T follicular helper cell (primary cell): ENCODE measurements around the gene DLL1.

ENCODE experiments used
- DNase-seq: peaks from one replicate; pipeline ENCODE4 v3.0.0-alpha.2; 2020; ENCODE audit warnings: low read depth

DLL1 gene

DNA sequence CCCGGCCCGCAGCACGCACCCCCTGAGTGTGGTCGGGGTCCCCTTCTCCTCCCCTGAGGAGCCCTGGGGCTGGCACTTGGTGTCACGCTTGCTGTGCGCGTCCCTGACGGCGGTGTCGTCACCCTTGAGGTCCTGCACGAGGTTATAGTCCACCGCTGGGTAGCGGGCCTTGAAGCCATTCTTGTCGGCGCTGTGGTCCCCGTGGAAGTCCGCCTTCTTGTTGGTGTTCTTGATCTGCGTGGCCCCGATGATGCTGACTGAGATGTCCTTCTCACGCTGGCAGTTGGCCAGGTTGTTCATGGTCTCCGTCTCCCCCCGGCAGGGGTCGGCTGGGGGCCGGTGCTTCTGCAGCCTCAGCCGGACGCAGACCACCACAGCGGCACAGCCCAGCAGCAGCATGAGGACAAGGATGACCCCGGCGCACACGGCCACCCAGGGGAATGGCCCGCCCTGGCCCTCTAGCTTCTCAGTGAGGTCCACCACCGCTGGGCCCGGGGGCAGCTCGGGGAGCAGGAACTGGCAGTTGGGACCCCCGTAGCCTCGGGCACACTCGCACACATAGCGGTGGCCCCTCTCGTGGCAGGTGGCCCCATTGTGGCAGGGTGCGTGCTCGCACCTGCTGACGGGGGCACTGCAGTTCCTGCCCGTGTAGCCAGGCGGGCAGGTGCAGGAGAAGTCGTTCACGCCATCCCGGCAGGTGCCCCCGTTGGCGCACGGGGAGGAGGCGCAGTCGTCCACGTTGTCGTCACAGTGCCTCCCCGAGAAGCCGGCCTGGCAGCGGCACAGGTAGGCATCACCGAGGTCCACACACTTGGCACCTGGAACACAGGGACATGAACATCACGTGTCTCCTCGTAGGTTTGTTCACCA, 7.4 kb downstream of the DLL1 start:
- DNase-seq: no peak

DNA sequence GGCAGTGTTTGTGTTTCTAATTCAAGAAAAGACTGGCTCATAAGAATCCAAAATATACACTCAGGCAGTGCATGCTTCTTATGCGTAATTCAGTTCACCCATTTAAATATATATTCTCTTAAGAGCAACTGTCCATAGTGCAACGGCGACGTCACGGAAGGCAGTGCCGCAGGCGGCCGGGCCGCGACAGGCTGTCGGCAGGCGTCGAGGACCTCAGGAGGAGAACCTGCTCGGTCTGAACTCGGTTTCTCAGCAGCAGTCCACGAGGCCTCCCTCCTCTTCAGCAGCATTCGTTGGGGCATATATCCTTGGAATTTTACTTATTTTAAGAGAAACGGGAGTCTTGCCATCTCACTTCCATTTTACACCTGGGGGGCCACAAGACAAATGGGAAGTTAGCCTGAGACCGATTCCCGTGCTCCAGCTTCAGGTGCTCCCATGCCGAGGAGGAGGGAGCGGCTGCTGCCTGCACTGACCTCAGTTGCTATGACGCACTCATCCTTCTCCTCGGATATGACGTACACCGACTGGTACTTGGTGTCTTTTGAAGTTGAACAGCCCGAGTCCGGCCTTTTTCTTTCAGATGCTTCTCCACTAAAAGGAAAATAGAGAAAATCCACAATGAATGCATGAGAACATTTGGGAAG, 8.2 kb downstream of the DLL1 start:
- DNase-seq: no peak

DNA sequence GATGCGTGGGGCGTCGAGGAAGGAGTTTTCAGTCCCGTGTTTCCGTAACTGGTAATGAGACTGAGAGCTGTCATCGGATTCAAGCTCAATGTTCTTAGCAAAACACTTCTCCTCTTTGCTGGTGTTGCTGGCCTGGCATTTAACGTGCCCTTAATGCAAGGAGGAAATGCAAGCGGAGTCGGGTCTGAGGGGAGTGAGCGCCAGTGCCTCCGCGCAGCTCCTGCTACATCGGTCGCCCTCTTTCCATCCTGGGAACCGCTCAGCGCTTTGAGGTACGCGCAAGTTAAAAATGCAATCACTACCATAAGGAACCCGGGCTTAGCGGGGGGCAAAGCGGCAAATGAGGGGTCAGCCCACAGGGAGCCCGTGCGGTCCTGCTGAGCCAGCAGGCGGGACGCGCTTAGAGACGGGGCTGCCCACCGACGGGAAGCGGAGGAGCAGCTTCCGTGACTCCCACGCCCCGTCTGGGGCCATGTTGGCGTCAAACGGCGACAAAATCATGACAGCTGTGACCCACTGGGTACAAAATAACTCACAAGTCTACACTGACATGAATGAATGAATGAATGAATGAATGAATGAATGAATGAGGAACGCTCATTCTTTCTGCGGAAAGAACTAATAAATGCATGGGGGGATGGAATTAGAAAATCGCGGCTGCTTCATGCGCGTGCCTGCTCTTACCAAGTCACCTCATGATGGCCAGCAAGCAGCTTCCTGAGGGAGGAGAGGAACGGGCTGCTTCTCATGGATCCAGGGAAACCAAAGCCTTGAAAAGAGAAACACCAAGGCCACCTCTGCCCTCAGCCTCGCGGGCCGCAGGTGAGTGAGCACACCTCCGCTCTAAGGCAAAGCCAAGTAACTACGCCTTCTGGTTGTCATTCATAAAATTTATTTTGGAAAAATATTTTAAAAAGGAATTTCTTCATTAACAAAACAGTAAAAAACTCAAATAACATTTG, 9.3 kb downstream of the DLL1 start:
- no peak for DNase-seq

DNA sequence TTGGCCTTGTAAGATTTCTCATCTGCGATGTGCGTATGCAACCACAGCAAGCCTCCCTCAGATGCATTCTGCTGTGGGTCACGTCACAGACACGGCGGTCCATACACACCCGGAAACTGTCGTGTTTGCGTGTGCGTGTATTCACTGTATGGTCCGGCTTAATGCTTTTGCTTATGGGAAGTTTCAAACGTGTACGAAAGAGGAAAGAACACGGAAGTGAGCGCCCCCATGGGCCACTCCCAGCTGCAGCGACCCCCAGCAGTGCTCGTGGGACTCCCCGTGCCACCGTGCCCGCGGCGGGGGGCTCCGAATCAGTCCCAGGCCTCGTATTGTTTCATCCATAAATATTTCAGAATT, 10.2 kb downstream of the DLL1 start:
- DNase-seq: no peak

DNA sequence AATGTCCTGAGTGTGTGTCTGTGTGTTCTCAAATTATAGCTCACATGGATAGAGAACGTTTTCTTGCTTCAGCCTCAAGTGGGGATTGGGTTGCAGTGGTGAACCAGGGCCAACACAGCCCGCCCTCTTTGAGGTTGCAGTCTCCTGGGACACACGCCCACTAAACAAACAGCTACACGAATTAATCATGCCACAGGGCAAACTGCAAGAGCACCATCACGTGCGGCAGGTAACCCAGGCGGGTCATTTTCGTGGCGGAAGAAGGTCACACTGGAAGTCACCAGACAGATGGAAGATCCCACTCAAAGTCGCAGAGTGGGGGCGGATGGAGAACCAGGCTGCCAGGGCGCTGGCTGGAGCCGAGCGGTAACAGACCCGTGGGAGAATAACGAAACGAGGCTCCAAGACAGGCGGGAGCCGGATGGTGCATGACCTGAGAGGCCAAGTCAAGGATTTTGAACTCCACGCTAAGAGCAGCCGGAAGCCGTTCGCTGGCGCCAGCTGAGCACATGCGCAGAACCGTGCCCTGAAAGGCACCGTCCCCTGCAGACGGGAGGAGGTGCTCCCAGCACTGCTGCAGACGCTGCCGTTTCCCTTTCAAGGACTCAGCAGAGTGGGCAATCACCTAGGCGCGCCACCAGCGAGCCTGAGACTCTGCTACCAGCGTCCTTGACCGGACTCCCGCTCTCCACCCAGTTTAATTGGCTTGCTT, 10.7 kb downstream of the DLL1 start:
- DNase-seq: peak; percentile 34

DNA sequence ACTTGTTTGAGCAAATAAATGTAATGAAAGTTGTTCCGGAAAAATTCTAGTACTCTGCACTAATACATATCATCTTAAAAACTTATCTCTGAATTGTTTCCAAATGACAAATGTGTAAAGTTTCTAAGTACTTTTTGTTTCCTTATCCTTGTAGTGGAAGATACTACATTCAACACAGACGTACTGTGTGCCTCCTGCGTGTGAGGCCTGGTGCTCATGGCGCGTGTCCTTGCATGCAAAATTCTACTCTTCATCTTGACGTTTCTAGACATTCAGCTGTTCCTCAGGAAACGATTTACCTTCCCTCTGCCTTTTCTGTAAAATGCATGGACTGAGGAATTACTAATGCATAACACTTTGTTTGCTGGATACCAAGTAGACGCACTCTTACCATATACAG, 11.5 kb downstream of the DLL1 start:
- DNase-seq: no peak

DNA sequence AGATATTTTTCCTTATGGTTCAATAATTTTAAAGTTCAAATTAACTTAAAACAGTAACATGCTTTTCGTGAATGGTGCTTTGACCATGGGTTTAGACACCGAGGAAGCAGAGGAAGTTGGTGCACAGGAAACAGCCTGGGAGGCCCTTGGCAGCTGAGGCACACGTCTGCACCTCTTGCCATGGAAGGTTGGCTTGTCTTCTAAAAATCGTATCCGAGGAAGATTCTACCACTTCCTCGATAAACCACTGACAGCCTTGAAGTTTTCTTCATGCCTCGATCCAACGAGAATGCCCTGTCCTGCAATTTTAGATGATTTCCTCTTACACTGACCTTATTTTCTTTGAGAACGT, 12.2 kb downstream of the DLL1 start:
- DNase-seq: no peak

DNA sequence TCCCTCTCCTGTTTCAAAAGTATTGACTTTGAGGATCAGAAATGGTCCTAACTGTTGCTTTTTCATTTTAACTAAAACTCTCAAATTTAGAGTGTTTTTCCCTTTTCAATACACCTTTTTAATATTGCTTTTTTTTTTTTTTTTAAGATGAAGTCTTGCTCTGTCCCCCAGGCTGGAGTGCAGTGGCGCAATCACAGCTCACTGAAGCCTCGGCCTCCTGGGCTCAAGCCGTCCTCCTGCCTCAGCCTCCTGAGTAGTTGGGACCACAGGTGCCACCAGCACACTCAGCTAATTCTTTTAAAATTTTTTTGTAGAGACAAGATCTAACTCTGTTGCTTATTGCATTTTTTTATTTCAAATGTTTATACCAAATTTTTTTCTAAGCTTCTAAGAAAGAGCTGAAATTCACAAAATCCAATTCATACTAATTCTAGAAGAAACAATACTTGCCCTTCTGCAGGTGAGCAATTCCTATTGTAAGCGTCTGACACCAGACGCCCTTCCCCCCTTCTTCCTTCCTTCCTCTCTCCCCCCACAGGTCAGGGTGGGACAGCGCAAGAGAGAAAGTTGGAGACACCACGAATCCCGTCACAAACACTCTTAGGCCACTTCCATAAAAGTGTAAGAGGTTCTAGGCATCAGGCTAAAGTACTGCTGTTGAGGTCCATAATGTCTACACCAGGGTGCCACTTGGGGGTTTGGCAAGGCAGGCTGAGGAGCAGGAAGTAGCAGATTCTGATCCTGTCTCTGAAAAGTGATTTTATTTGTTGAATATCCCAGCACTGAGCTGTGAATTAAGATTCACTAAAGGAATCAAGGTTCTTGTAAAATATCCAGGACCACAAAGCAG, 12.8 kb downstream of the DLL1 start:
- DNase-seq: no peak

DNA sequence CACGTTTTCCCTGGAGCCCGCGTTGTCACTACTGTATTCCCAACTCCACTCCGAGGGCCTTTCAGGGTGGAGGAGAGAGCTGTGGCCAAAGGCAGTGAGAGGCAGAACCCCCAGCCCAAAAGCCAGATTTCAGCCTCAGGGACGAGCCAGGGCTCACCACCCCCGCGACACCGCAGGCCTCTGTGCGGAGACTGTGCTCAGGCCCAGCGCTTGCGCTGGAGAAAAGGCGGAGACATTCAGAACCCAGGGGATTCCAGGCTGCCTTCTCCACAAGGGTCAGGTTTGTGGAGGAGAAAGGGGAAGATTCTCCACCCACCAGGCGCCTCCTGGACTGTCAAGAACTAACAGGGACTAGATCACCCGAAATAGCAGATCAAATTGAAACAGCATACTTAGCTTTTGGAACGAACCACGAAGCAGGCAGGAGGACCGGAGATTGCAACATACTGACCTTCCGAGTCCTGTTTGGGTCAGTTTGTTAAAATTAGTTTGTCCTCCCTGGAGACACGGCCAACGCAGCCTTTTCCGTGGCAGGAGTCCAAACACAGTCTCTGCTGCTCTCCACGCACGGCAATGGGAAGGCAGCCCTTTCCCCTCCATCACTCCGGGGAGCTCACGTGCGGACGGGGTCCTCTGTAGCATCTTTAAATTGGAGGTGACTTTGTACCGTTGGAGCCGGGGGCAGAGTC, 14.4 kb downstream of the DLL1 start:
- DNase-seq: no peak

DNA sequence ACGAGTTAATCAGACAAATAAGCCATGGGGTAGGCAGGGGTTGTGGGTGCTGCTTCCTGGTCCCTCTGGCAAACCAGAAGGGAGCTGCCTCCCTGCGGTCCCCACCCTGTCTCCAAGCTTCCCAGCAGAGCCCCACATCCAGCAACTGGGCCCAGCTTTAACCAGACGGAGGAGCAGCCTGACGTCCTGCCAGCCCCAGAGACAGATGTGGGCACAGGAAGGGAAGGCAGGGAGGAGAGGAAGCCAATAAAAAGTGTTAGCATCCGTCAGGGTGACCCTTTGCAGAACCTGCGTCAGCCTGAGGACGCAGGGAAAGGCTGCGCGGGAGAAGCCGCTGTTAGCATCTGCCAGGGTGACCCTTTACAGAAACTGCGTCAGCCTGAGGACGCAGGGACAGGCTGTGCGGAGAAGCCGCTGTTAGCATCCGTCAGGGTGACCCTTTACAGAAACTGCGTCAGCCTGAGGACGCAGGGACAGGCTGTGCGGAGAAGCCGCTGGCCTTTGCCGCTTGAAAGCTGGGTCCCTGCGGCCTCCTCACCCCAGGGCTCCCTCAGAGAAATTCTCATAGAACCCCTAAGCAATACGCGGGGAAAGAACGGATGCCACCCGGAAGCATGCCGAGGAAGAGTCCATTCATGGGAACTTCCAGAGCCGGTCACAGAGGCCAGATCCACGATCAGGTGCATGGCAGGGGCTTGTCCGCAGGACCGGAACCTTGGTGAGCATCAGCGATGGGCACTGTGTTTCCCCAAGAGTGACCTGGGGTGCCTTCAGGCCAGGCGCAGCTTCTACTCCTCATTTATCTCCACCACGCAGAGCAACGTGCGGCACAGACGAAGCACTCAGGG, 15.9 kb downstream of the DLL1 start:
- DNase-seq: no peak

DNA sequence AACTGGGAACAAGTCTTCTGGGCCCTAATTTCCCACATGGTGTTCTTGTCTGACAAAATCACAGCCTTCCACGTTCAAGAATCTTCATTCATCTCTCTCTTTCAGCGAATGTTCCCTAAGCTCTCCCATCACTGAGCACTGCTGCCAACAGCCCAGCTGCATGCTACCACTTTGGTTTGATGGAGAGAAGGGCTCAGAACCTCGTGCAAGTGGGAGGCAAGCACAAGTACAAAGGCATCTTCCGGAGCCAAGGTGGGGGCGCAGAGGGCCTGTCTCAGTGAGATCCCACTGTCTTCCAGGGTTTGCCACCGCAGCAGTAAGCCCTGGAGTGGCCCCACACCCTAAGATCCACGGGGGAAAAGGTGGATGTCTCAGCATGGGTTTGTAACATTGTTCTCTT, 17.2 kb downstream of the DLL1 start:
- DNase-seq: no peak

DNA sequence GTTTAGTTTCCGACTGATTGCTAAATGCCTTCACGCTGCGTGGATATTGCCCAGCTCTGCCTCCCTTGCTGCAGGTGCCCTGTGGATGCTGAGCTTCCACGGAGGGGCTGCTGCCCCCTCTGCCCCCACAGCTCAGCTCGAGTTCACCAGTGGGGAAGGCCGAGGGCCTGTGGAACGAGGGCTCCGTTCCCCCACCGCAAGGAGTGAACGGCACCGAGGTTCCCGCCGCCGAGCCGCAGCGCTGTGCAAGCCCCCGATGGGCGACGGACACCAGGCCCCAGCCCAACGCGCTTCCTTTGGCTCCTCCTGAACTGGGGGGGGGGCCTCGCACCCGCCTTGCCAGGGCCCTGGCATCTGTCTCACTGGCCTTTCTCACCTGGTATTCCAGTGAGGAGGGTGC, 17.7 kb downstream of the DLL1 start:
- no peak for DNase-seq

DNA sequence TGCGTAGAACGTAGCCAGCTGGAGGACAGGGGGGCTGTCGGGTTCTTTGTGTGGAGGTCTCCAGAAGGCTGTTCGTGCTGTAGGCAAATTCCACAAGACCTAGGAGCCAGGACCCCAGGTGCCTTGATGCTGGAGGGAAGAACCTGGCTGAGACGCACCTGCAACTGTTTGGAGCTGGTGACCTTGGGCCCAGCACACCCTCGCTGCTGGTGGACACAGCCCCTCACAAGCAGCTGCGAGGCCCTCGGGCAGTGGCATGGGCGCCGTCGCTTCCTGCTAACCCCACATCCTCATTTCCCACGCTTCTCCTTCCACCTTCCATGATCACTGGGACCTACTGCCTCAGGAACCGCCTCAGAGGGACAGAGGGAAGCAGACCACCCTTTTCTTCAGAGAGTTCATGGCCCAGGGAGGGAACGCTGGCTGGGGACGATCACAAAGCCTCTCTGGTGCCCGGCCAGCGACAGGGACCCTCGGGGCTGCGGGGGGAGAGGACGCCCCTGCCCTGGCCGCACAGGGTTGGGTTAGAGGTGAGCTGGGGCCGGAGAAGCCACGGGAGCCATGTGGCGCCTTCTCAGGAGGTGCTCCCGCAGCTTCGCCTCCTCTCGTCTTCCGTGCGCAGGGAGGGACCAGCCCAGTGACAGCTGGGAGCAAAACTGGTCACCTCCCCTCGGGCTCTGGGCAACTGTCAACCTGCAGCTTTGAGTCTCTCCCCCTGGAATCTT, 18.4 kb downstream of the DLL1 start:
- no peak for DNase-seq

DNA sequence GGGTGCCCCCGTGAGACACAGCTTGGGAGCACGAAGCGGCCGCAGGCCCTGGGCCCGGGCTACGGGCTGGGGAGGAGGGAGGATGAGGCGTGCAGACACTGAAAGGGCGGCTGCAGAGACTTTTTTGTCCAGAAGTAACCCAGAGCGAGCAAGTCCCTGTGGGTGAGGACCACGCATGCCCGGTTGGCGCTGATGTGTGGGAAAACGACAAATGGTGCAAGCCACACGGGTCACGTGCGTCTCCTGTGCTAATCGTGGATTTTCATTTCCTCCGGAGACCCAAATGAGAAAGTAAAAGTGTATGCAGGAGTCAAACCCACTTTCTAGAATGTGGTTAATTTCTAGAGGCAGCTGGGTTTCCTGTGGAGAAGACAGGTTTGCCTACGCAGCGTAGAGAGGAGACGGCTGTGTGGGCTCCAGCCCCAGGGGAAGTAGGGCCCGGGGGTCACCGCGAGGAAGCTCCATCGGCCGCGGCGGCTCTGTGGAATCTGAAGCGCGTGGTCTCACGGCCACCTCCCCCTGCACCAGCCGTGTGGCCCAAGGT, 19.0 kb downstream of the DLL1 start:
- DNase-seq: peak; percentile 66

DNA sequence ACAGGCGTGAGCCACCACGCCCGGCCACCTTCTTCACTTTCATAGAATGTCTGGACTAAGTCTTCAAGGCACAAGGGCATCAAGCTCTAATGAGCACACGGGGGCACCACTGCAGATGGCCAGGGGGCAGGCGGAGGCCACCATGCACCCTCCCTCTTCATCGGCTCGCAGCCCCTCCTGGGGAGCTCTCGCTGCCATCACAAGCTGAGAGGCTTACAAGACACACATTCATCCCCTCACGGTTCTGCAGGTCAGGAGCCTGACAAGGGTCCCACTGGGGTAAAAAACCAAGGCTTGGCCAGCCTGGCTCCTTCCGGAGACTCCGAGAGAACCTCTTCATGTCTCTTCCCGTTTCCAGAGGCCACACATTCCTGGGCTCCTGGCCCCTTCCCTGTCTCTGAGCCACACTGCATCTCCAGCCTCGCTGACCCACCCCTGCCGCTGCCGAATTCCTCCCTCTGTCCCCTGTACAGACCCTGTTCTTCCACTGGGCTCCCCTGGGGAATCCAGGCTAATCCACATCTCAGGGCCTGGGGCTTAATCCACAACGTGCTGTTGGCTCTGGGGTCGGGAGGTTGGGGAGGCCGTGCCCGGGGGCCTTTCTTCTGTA, 19.8 kb downstream of the DLL1 start:
- DNase-seq: no peak

DNA sequence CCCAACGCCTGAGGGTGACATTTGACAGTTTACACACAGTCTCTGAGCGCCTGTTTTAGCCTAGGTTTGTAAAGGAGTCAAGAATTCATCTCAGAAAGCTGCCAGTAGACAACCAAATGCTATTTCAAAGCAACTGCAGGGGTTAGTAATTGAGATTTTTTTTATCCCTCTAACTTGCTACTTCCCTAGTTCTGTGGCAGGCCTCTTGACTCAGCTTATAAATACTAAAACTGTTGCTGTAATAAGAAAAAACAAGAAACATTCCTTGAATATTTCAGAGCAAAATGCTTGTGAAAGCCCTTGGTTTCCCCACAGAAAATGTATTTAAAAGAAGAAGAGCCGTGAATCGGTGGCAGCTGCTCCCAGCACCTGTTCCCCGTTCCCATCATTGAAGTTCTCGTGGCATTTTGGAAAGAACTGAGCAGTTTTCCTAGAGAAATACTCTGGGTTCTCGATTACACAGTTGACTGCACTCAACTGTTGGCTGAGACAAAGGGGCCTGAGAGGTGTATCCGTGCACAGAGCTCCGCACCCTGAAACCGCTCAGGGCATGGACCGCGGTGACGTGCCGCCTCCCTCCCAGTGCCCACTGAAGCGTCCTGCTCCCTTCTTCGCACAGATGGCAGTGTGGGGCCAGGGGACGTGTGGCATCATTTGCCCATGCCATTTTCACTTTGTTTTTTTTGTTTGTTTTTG, 20.9 kb downstream of the DLL1 start:
- no peak for DNase-seq

DNA sequence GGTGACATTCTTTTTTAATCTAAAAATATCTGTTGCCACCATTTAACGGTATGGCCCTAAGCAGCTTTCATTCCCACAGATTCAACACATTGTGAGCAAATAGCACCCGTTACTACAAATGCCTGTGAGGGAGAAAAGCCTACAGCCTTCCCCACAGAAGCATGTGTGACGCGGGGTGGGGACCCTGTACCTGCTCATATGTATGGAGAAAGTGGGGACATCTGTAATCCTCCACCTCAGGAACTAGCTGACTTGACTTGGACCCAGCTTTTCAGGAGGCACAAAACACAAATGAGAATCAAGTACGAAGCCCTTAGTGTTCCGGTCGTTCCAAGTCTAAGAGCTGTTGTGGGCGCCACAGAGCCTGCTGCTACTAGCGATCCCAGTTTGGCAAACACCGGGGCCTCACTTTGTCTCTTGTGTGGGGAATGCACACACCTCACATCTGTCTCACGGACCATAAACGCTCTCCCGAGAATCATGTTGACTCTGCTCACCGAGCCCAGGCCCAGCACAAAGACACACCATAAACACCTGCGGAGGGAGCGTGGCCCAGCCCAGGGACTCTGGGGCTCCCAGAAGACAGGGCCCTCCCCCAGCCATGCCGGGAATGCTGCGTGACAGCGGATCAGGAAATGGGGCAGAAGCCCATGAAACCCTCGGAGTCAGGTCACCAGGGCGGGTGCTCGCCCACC, 21.6 kb downstream of the DLL1 start:
- no peak for DNase-seq
